ENCODE data around the gene SFMBT1. TPM values are rescaled to one million over a fixed set of nuclear protein-coding genes. Genes with fewer than 3 reads are reported as not detected.

The SFMBT1 gene
- total RNA-seq, 1 donor, result 11.6 TPM

DNA sequence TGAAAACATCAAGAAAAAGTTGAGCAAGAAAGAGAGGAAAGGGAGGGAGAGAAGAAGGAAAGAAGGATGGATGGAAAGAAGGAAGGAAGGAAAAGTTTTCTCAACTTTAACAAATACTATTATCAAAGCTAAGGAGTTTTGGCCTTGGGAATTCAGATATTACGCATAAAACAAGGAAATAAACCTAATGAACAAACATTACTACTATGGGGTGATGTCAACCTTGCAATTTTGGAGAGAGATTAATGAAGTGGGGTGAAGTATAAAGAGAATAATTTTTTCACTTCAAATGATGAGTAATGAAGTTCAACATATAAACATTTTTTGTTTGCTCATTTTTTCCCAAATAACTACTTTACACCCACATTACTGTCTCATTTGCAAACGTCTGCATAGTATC, 55.2 kb downstream of the SFMBT1 start:
- H3K79me2 ChIP-seq (ENCODE audit: insufficient read depth, low read length), result no peaks in the 10 kb centered on the region
- no peak overlapping the region for H3K27ac ChIP-seq (ENCODE audit: low read depth, low read length)
- H4K20me1 ChIP-seq (ENCODE audit: insufficient read depth, low read length), result no peaks in the 10 kb centered on the region
- no peak for DNase-seq (ENCODE audit: insufficient read length, low spot score, missing footprints)
- no peak overlapping the region for H2AFZ ChIP-seq (ENCODE audit: low read length)
- no peaks in the 10 kb centered on the region for H3K9me3 ChIP-seq (ENCODE audit: low read depth, low read length)
- no peak overlapping the region for H3K4me3 ChIP-seq (ENCODE audit: insufficient read depth, low read length)
- H3K36me3 ChIP-seq (ENCODE audit: insufficient read depth, low read length), result no peaks in the 10 kb centered on the region
- no peak overlapping the region for H3K4me2 ChIP-seq (ENCODE audit: insufficient read depth, low read length)
- H3K4me1 ChIP-seq (ENCODE audit: insufficient read depth, low read length), result no peaks in the 10 kb centered on the region
- TF ChIP-seq CTCF (IDR thresholded peaks at IDR 0.05; ENCODE audit: extremely low read depth, low read depth, low read length), result no peak
- H3K27me3 ChIP-seq (ENCODE audit: insufficient read depth, low read length), result no peaks in the 10 kb centered on the region

GRCh38 chr3:52986938-52987337, 58.9 kb downstream of the SFMBT1 start:
- no peak overlapping the region for H3K4me2 ChIP-seq (ENCODE audit: insufficient read depth, low read length)
- no peaks in the 10 kb centered on the region for H3K27me3 ChIP-seq (ENCODE audit: insufficient read depth, low read length)
- DNase-seq (ENCODE audit: insufficient read length, low spot score, missing footprints), result no peak
- no peaks in the 10 kb centered on the region for H3K79me2 ChIP-seq (ENCODE audit: insufficient read depth, low read length)
- TF ChIP-seq CTCF (IDR thresholded peaks at IDR 0.05; ENCODE audit: extremely low read depth, low read depth, low read length), result peak; percentile 61
- no peaks in the 10 kb centered on the region for H3K9me3 ChIP-seq (ENCODE audit: low read depth, low read length)
- H2AFZ ChIP-seq (ENCODE audit: low read length), result no peak overlapping the region
- no peak overlapping the region for H3K4me3 ChIP-seq (ENCODE audit: insufficient read depth, low read length)
- H3K36me3 ChIP-seq (ENCODE audit: insufficient read depth, low read length), result no peaks in the 10 kb centered on the region
- H3K4me1 ChIP-seq (ENCODE audit: insufficient read depth, low read length), result no peaks in the 10 kb centered on the region
- H4K20me1 ChIP-seq (ENCODE audit: insufficient read depth, low read length), result no peaks in the 10 kb centered on the region
- H3K27ac ChIP-seq (ENCODE audit: low read depth, low read length), result no peak overlapping the region

DNA sequence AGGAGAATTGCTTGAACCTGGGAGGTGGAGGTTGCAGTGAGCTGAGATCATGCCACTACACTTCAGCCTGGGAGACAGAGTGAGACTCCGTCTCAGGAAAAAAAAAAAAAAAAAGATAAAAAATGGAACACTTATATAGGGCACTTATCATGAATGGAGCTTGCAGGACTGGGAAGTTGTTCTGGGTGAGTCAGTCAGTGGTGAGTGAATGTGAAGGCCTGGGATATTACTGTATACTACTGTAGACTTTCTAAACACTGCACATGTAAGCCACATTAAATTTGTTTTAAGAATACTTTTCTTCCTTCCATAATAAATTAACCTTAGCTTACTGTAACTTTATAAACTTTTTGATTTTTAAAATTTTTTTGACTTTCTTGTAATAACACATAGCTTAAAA, 59.8 kb downstream of the SFMBT1 start:
- no peaks in the 10 kb centered on the region for H3K27me3 ChIP-seq (ENCODE audit: insufficient read depth, low read length)
- no peak for DNase-seq (ENCODE audit: insufficient read length, low spot score, missing footprints)
- no peak overlapping the region for H3K27ac ChIP-seq (ENCODE audit: low read depth, low read length)

GRCh38 chr3:52983828-52984227, 62.0 kb downstream of the SFMBT1 start:
- Histone ChIP-seq H3K27me3 (ENCODE audit: insufficient read depth, low read length) (no peaks in the 10 kb centered on the region), H3K4me3 (ENCODE audit: insufficient read depth, low read length) (no peak overlapping the region), H2AFZ (ENCODE audit: low read length) (peak overlapping the region; percentile 15), H3K4me1 (ENCODE audit: insufficient read depth, low read length) (no peaks in the 10 kb centered on the region), H3K36me3 (ENCODE audit: insufficient read depth, low read length) (no peaks in the 10 kb centered on the region), H4K20me1 (ENCODE audit: insufficient read depth, low read length) (no peaks in the 10 kb centered on the region), H3K79me2 (ENCODE audit: insufficient read depth, low read length) (no peaks in the 10 kb centered on the region), H3K4me2 (ENCODE audit: insufficient read depth, low read length) (peak overlapping the region; percentile 0), H3K9me3 (ENCODE audit: low read depth, low read length) (no peaks in the 10 kb centered on the region), H3K27ac (ENCODE audit: low read depth, low read length) (no peak overlapping the region)
- no peak for TF ChIP-seq CTCF (IDR thresholded peaks at IDR 0.05; ENCODE audit: extremely low read depth, low read depth, low read length)
- DNase-seq (ENCODE audit: insufficient read length, low spot score, missing footprints), result no peak

More for the DNA sequence above, 59.8 kb downstream of the SFMBT1 start:
- no peak overlapping the region for H2AFZ ChIP-seq (ENCODE audit: low read length)
- no peaks in the 10 kb centered on the region for H3K4me1 ChIP-seq (ENCODE audit: insufficient read depth, low read length)
- TF ChIP-seq CTCF (IDR thresholded peaks at IDR 0.05; ENCODE audit: extremely low read depth, low read depth, low read length), result no peak
- H3K36me3 ChIP-seq (ENCODE audit: insufficient read depth, low read length), result no peaks in the 10 kb centered on the region
- no peak overlapping the region for H3K4me2 ChIP-seq (ENCODE audit: insufficient read depth, low read length)
- H4K20me1 ChIP-seq (ENCODE audit: insufficient read depth, low read length), result no peaks in the 10 kb centered on the region
- H3K9me3 ChIP-seq (ENCODE audit: low read depth, low read length), result no peaks in the 10 kb centered on the region
- no peaks in the 10 kb centered on the region for H3K79me2 ChIP-seq (ENCODE audit: insufficient read depth, low read length)
- no peak overlapping the region for H3K4me3 ChIP-seq (ENCODE audit: insufficient read depth, low read length)

All from osteoblast (primary cell).